PC-9 (cell line): ENCODE results near the gene PDLIM7.
A peak's percentile ranks its signal among the peaks of the same experiment; 100 is the strongest.

Experiments
- CTCF ChIP-seq: fragments of 200-600 bp; sonication (generic); conservative IDR thresholded peaks from 2 replicates; pipeline ENCODE4 v1.6.1; 2017; ENCODE audit warnings: mixed run types, antibody characterized with exemption, mild to moderate bottlenecking, moderate library complexity
- EZH2 ChIP-seq: fragments of 200-600 bp; sonication (generic); IDR thresholded peaks from 2 replicates; pipeline ENCODE4 v1.8.0; 2017; ENCODE audit warnings: antibody characterized with exemption, low read depth

GRCh38 chr5:177455036-177455660 is 42.3 kb downstream of the PDLIM7 start:
- TF ChIP-seq CTCF = peak; percentile 74
- TF ChIP-seq EZH2 = no peak
